Fibroblast of the aortic adventitia (primary cell): ENCODE measurements around the gene SIGLEC5. TPM values are rescaled to one million over a fixed set of nuclear protein-coding genes. Genes with fewer than 3 reads are reported as not detected.

ENCODE experiments used
- DNase-seq: peaks from one replicate; pipeline ENCODE4 v3.0.0-alpha.2; 2010; ENCODE audit warnings: low read depth
- H3K4me3 ChIP-seq: 2 replicates; pipeline ENCODE4 v1.5.1; 2011; ENCODE audit warnings: low read depth, mild to moderate bottlenecking, control low read depth, low read length, moderate library complexity
- CTCF ChIP-seq: IDR thresholded peaks from 2 replicates; pipeline ENCODE4 v1.5.1; 2011; ENCODE audit warnings: mild to moderate bottlenecking, low read length, control low read depth, inconsistent platforms; ENCODE audit not compliant: insufficient read depth
- total RNA-seq: library from RNA; depleted of rRNA; stranded (reverse); fragments of >200 nt; gene quantifications from 2 replicates; pipeline ENCODE4 v1.2.3, GENCODE V29; 2012; ENCODE audit warnings: low replicate concordance

SIGLEC5 gene
- total RNA-seq, 1 donor: not detected

- no peak overlapping the region for H3K4me3 ChIP-seq
- DNase-seq: no peak
- TF ChIP-seq CTCF: no peak
These were observed 14.6 kb upstream of the SIGLEC5 start for GRCh38 chr19:51644636-51645271.

- TF ChIP-seq CTCF: no peak
- no peak for DNase-seq
These were observed 11.4 kb upstream of the SIGLEC5 start for GRCh38 chr19:51641648-51642047.

GRCh38 chr19:51640386-51640785, 10.2 kb upstream of the SIGLEC5 start:
- no peak overlapping the region for H3K4me3 ChIP-seq
- DNase-seq: no peak
- no peak for TF ChIP-seq CTCF

More at GRCh38 chr19:51641648-51642047, 11.4 kb upstream of the SIGLEC5 start:
- no peak overlapping the region for H3K4me3 ChIP-seq

- no peak for TF ChIP-seq CTCF
- H3K4me3 ChIP-seq: no peak overlapping the region
- no peak for DNase-seq
These were observed 9.7 kb upstream of the SIGLEC5 start for GRCh38 chr19:51639916-51640315.

GRCh38 chr19:51637362-51637978, 7.3 kb upstream of the SIGLEC5 start:
- H3K4me3 ChIP-seq: no peak overlapping the region
- peak; percentile 2 for DNase-seq
- peak; percentile 18 for TF ChIP-seq CTCF

GRCh38 chr19:51632126-51632525, 1.9 kb upstream of the SIGLEC5 start:
- no peak overlapping the region for H3K4me3 ChIP-seq
- no peak for TF ChIP-seq CTCF
- no peak for DNase-seq
